Mesothelial cell of epicardium (in vitro differentiated cells): Measurements from ENCODE around the gene NACC2. TPM values are rescaled to one million over a fixed set of nuclear protein-coding genes. Genes with fewer than 3 reads are reported as not detected.
A peak's percentile ranks its signal among the peaks of the same experiment; 100 is the strongest.

Experiments
- DNase-seq, 2 experiments: peaks; one replicate each; pipeline ENCODE4 v3.0.0; 2021; ENCODE audit warnings: low spot score in 2 of 2; ENCODE audit not compliant: unreplicated experiment in 2 of 2
- H3K27ac Mint-ChIP-seq: 2 replicates; pipeline ENCODE4 v1.8.0; 2021; ENCODE audit warnings: mixed read lengths
- H3K27me3 Mint-ChIP-seq: 2 replicates; pipeline ENCODE4 v1.8.0; 2021; ENCODE audit warnings: low read depth, mixed read lengths
- H3K36me3 Mint-ChIP-seq: 2 replicates; pipeline ENCODE4 v1.8.0; 2021; ENCODE audit warnings: mixed read lengths
- H3K4me1 Mint-ChIP-seq: 2 replicates; pipeline ENCODE4 v1.8.0; 2021; ENCODE audit warnings: mixed read lengths
- H3K4me3 Mint-ChIP-seq: 2 replicates; pipeline ENCODE4 v1.8.0; 2021; ENCODE audit warnings: mild to moderate bottlenecking, moderate library complexity, mixed read lengths
- H3K9me3 Mint-ChIP-seq: 2 replicates; pipeline ENCODE4 v1.8.0; 2021; ENCODE audit warnings: mixed read lengths
- CTCF ChIP-seq: fragments of 200-600 bp; sonication (generic); IDR thresholded peaks from one replicate; pipeline ENCODE4 v1.5.0; 2021; ENCODE audit warnings: antibody characterized with exemption; ENCODE audit not compliant: unreplicated experiment
- total RNA-seq: library from RNA; stranded (reverse); gene quantifications from 3 replicates; pipeline ENCODE4 v1.2.1, GENCODE V29; 2021

Gene NACC2
- total RNA-seq, 1 donor from 2014 or later: 18.4 TPM

- peaks cover 26% of the 10 kb centered on the region for H3K4me1 Mint-ChIP-seq
- peak overlapping the region; percentile 62 for H3K27ac Mint-ChIP-seq
- H3K4me3 Mint-ChIP-seq: peak overlapping the region; percentile 74
- no peaks in the 10 kb centered on the region for H3K9me3 Mint-ChIP-seq
- H3K27me3 Mint-ChIP-seq: no peaks in the 10 kb centered on the region
- H3K36me3 Mint-ChIP-seq: no peaks in the 10 kb centered on the region
- no peak for TF ChIP-seq CTCF
- DNase-seq: no peak
Observed at GRCh38 chr9:135961811-135962695, 133.0 kb downstream of the NACC2 start.

- Mint-ChIP-seq H3K4me3 (peak within 1 kb of the TSS; percentile 90), H3K27ac (peak within 1 kb of the TSS; percentile 81), H3K27me3 (no peaks in the 10 kb centered on the region), H3K36me3 (no peaks in the 10 kb centered on the region), H3K9me3 (no peaks in the 10 kb centered on the region), H3K4me1 (peaks cover 26% of the 10 kb centered on the region)
- TF ChIP-seq CTCF: no peak
- DNase-seq: peak; percentile 90 to 94
Observed at GRCh38 chr9:135961277-135961715, 133.8 kb downstream of the NACC2 start, which contains the start of gene UBAC1. TSS of gene UBAC1 (minus strand) at chr9:135961373. CDS start at chr9:135961162, 211 bp downstream.

- H3K27ac Mint-ChIP-seq: peak overlapping the region; percentile 72
- no peaks in the 10 kb centered on the region for H3K27me3 Mint-ChIP-seq
- peak overlapping the region; percentile 90 for H3K4me3 Mint-ChIP-seq
- TF ChIP-seq CTCF: no peak
- peak in 1 of 2 experiments; percentile 47 for DNase-seq
- H3K4me1 Mint-ChIP-seq: peaks cover 26% of the 10 kb centered on the region
- no peaks in the 10 kb centered on the region for H3K9me3 Mint-ChIP-seq
- no peaks in the 10 kb centered on the region for H3K36me3 Mint-ChIP-seq
Observed at GRCh38 chr9:135960411-135961276, 134.4 kb downstream of the NACC2 start.

- H3K27ac Mint-ChIP-seq: peak overlapping the region; percentile 72
- H3K9me3 Mint-ChIP-seq: no peaks in the 10 kb centered on the region
- peaks cover 26% of the 10 kb centered on the region for H3K4me1 Mint-ChIP-seq
- peaks cover 2% of the 10 kb centered on the region for H3K36me3 Mint-ChIP-seq
- no peaks in the 10 kb centered on the region for H3K27me3 Mint-ChIP-seq
- TF ChIP-seq CTCF: no peak
- no peak for DNase-seq
- H3K4me3 Mint-ChIP-seq: peak overlapping the region; percentile 90
Observed at GRCh38 chr9:135959814-135960213, 135.3 kb downstream of the NACC2 start.

GRCh38 chr9:135958485-135958884 lies 136.6 kb downstream of the NACC2 start:
- no peak for DNase-seq
- Mint-ChIP-seq H3K36me3 (peaks cover 7% of the 10 kb centered on the region), H3K27me3 (no peaks in the 10 kb centered on the region), H3K27ac (no peak overlapping the region), H3K4me3 (no peak overlapping the region), H3K4me1 (peaks cover 26% of the 10 kb centered on the region), H3K9me3 (no peaks in the 10 kb centered on the region)
- TF ChIP-seq CTCF: no peak
